A549 treated with Hydrocortisone at 1 μM for 4 hours (cell line): ENCODE data around the gene CUL4A. TPM values are rescaled to one million over a fixed set of nuclear protein-coding genes. Genes with fewer than 3 reads are reported as not detected.

ENCODE experiments used
- total RNA-seq: library from RNA; stranded (reverse); fragments of 200-300 nt; extraction: Qiagen RNA extraction; gene quantifications from 5 replicates; pipeline ENCODE4 v1.2.3, GENCODE V29; 2022

The CUL4A gene
- total RNA-seq = 48.5 to 62.1 TPM (median 51.8 TPM) in 5 replicates

GRCh38 chr13:113209336-113209758 lies at the start of gene CUL4A:
TSS of gene CUL4A (plus strand) at chr13:113209613. CDS start at chr13:113209628, 15 bp downstream.

GRCh38 chr13:113208421-113209335 lies 735 bp upstream of the CUL4A start, which contains the start of gene PCID2:
TSS of gene PCID2 (minus strand) at chr13:113208669. CDS start at chr13:113208634, 35 bp downstream.

GRCh38 chr13:113296823-113297369 lies 87.5 kb downstream of the CUL4A start, which contains the start of gene LAMP1:
TSS of gene LAMP1 (plus strand) at chr13:113297239. CDS start at chr13:113297435, 196 bp downstream.

Other genes starting within 250 kb of the CUL4A start
- gene MCF2L, start 240.4 kb upstream of the CUL4A start, total RNA-seq = 0.31 to 0.61 TPM (median 0.44 TPM) in 5 replicates
- gene F7, start 103.8 kb upstream of the CUL4A start, total RNA-seq = 0.07 to 0.13 TPM (median 0.08 TPM) in 5 replicates
- 0.31 TPM in 1 of 5 replicates, not detected in the others for gene F10, start 86.8 kb upstream of the CUL4A start, total RNA-seq
- gene PROZ, start 51.0 kb upstream of the CUL4A start, total RNA-seq = not detected in 5 replicates
- 38.5 to 43.4 TPM (median 39.9 TPM) in 5 replicates for gene PCID2, start 944 bp upstream of the CUL4A start, total RNA-seq
- gene LAMP1, start 87.6 kb downstream of the CUL4A start, total RNA-seq = 82.9 to 92.9 TPM (median 89.0 TPM) in 5 replicates
- gene GRTP1, start 154.5 kb downstream of the CUL4A start, total RNA-seq = 1.7 to 2.2 TPM (median 2.0 TPM) in 5 replicates
- 14.4 to 18.4 TPM (median 14.5 TPM) in 5 replicates for gene ADPRHL1, start 243.9 kb downstream of the CUL4A start, total RNA-seq